Tongue (tissue), 2 donors: ENCODE measurements around the gene UCK2. TPM values are rescaled to one million over a fixed set of nuclear protein-coding genes. Genes with fewer than 3 reads are reported as not detected.

Experiments used
- DNase-seq: peaks from one replicate; pipeline ENCODE4 v3.0.0-alpha.2; 2015
- total RNA-seq: library from RNA; depleted of rRNA; stranded (reverse); fragments of >200 nt; gene quantifications from one replicate; pipeline ENCODE4 v1.2.3, GENCODE V29; 2014

UCK2 gene
- total RNA-seq, 1 donor from 2014 or later, result 39.0 TPM

DNA sequence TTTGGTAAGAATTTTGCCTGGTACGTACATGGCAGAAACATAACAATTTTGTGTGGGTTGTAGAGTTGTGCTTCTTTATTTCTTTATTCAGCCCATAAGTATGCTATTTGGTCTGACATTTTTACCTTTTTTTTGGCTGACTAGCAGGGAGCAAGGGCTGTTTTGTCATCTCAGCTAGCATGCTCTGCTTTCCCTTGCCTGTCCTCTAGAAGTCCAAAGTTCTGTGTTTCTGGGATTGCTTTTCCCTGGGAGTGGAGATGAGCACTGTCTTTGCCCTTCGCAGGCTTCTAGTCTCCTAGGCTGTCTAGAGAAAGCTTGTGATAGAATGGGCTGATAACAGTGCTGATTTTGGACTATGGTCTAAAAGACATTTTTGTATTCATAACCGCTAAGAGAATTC lies 7.5 kb downstream of the UCK2 start:
- no peak for DNase-seq

DNA sequence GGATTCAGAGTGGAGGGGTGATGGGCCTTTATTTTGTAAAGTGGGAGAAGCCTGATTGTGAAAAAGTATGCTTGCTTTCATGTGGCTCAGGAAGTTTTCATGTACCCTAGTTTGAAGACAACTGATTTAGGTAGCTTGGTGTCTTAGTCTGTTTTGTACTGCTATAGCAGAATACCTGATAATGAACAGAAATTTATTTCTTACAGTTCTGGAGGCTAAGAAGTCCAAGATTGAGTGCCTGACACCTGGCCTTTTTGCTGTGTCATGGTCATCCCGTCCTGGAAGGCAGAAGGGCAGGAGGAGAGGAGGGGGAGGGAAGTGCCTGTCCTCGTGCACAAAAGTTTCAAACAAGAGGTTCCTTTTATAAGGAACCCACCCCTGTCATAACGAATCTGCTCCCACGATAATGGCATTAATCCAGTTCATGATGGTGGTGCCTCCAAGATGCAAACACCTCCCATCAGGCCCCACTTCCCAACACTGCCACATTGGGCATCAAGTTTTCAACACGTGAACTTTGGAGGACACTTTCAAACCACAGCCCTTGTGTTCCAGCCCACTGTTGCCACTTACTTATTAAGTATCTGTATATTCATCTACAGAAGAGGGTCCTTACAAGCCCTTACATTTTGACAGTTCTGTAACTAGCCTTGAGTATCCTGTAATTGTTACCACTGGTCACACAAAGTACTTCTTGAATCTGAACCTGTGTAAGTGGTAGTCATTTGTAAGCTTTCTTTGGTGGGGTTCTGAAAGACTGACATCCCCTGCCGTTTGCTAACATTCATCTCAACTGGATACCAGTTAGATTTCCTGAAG lies 9.5 kb downstream of the UCK2 start:
- DNase-seq, result no peak

DNA sequence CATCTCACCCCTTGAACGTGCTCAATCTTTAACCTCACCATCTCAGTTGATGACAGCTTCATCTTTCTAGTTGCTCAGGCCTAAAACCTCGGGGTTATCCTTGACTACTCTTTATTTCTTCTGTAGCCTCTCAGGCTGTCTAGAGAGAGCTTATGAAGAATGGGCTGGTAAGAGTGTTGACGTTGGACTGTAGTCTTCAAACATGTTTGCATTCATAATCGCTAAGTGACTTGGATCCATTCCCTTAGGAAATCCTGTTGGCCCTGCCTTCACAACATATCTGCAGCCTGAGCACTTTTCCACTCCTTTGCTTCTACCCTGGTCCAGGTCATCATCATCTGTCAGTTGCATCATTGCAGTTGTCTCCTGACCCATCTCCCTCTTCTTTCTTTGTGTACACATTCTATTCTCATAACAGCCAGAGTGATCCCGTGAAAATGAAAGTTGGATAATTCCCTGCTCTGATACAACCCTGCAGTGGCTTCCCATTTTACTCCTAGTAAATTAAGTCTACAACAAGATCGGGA lies 10.5 kb downstream of the UCK2 start:
- DNase-seq, result no peak

DNA sequence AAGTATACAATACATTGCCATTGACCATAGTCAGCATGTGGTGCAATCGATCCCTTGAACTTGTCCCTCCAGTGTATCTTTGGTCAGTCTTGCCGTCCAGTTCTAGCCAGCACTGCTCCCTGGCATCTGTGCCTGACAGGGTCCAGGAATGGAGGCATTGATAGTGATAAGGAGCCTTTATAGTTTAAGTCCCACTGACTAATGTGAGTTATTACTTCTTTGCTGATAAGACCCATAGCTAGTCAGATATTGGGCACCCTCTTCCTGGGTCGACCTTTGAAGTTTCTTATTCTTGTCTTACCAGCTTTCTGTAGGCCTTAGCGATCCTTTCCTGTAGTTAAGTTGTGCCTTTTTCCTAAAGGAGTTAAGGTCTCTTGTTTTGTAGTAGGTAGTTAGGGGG lies 13.0 kb downstream of the UCK2 start:
- no peak for DNase-seq

GRCh38 chr1:165841582-165842017 lies 14.2 kb downstream of the UCK2 start:
- DNase-seq, result no peak

DNA sequence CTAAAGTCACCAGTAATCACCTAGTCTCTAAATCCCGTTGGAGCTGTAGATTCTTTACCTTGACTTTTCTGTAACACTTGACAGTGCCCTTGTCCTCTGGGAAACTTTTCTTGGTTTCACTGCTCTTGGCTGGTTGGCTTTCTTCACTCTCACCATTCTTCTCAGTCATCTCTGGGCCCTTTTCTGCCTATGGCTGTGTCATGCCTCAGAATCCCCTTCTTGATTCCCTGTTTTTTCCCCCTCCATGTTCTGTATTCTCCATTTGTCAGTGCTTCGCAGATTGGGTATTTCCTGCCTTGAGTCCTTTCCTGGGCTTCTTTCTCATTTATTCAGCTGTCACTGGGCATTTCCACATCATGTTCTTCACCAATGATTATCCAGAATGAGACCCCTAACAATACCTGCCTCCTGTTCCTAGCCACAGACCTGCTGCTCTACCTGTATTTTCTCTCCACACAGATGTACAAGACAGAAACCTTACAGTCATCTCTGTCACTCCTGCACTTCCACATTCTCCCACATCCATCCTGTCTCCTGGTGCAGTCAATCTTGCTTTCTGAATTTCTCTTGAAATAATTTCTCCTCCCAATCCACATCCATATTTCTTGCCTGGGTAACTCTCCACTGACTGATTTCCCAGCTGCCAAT lies 14.7 kb downstream of the UCK2 start:
- no peak for DNase-seq

DNA sequence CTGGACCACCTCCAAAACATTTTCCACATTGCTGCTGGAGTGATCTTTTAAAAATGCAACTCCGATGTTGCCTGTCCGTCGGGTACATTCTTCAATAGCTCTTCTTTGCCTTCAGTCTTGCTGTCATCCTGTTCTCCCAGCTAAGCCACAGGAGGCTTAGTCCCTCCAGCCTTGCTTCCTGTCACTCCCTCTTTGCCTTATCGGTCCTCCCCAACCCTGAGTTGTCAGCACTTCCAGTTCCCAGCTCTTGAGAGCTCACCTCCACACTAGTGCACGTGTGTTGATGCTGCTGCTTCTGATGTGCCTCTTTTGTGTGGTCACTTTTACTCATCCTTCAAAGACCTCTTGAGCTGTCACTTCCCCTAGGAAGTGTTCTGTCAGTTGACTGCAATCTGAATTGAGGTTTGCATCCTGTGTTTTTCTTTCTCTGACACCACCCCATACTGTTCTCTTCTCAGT lies 15.3 kb downstream of the UCK2 start:
- DNase-seq, result peak; percentile 66

GRCh38 chr1:165843304-165843703 lies 15.9 kb downstream of the UCK2 start:
- no peak for DNase-seq

- no peak for DNase-seq
Observed at GRCh38 chr1:165844114-165844798, 16.8 kb downstream of the UCK2 start.

DNA sequence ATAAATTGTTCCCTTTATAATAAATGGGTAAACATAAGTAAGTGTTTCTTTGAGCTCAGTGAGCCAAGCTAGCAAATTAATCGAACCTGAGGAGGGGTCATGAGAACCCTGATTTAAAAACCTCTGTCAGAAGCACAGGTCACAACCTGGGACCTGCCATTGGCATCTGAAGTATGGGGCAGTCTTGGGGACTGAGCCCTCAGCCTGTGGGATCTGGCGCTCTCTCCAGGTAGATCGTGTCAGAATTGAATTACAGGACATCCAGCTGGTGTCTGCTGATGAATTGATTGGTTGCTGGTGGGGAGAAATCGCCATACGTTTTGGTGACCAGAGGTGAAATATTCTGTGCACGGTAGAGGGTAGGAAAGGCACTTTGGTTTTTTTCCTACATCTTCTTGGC lies 17.5 kb downstream of the UCK2 start:
- no peak for DNase-seq

GRCh38 chr1:165845569-165845968 lies 18.2 kb downstream of the UCK2 start:
- DNase-seq, result no peak

- no peak for DNase-seq
Observed at GRCh38 chr1:165845992-165846748, 18.8 kb downstream of the UCK2 start.

DNA sequence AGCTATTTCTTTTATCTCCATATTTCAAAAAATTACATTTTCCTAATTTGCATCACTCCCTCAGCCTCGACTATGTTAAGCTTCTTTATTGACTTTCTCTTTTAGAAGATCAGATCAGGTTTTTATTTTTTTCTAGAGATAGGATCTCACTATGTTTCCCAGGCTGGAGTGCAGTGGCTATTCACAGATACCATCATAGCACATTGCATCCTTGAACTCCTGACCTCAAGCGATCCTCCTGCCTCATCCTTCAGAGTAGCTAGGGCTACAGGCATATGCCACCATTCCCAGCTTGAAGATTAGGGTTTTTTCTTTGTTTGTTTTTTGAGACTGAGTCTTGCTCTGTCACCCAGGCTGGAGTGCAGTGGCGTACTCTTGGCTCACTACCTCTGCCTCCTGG lies 20.1 kb downstream of the UCK2 start:
- no peak for DNase-seq

- no peak for DNase-seq
Observed at GRCh38 chr1:165849353-165850133, 22.1 kb downstream of the UCK2 start.

DNA sequence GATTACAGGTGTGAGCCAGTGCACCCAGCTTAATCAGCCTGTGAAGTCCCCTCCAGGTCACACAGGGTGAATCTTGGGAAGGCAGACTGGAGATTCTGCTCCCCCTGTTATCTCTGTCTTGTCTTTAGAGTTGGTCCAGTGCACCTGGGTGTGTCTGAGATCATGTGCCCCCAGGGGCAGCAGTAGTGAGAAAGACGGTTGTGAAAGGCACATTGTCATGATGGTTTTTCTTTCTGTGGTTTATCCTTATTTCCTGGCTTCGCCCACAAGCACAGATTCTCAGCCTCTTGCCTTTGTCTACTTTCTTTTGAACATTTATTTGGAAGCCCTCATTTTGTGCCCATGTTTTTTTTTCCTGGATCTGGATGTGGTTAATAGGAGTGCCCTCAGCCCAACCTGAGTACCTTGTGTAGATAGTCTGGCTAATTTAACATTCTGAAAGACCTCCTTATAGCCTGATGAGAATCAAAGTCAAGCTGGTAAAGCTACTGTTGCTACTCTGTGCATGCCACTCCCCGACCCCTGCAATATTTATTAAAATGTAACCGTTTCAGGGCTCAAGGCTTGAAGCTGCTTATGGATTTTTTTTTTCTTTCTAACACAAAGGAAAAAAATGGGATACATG lies 23.7 kb downstream of the UCK2 start:
- DNase-seq, result no peak

DNA sequence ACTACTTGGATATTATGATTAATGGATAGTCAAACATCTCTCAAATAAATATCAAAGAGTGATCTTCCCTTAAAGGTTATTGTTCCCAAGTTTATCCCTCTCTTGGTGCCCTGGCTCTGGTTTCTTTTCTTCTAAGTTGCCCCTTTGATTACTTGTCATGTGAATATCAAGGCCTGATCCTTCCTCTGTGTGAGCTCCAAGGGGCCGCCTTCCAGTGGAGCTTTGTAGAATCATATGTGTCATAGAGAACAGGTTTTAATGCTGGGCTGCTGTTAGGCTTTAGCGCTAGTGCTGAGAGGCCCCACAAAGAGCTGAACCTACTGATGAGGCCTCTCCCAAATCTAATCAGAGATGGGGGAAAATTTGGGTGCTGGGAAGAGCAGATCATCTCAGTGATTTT lies 25.5 kb downstream of the UCK2 start:
- DNase-seq, result no peak

DNA sequence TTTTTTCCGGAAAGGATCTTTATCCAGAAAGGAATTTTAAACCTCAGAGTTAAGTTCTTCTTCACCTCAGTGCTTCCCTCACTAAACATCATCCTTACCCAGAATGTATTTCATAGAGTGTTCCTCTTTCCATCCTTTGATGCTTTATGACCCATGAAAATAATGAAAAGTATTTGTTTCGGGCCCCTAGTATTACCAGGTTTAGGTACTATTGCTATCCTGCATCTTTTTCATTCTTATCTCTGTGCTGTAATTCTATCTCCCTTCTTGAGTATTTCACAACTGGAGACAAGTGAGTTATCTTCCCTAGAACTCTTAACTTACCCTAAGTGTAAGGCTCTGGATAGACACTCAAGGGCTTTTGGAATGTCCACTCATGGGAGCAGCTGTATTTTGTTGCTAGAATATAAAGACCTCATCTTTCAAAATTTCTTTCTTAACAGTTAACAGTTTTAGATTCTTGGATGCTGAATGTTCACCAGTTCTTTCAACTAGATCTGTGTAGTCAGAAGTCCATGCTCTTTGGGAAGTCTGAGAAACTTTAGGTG lies 26.2 kb downstream of the UCK2 start:
- DNase-seq, result no peak

GRCh38 chr1:165854101-165854845 lies 26.9 kb downstream of the UCK2 start:
- no peak for DNase-seq

DNA sequence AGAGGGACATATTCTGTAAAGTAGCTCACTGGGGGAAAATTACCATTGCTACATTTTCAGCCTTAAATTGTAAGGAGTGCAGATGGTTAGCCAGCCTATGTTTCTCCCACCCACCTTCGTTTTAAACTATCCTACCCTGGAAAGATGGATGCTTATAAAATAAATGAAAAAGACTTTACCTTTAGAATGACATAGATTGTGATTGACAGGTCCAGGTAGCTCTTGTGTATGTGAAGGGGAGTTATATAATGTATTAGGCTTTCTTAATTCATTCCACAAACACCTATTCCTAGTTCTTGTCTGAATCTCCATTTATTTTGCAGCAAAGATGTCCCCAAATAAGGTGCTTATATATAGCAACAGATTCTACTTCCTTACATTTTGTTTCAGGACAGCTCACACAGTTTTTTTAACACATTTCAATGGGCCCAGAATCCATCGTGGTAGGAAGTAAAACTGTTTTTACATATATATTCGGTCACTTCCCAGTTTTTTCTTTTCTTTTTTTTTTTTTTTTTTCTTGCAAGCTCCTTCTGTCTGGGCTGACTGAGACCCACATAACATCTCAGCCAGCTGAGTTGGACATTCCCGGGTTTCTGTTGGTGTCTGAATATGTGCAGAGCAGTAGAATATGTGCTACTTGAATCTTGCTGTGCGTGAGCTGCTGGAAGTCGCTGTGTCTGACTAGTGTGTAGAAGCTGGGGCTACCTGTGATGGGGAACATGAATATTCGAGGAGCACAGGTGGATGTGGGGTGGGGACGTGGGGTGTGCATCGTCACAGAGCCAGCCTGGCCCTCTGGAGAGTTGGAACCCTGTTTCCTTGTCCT lies 27.8 kb downstream of the UCK2 start:
- no peak for DNase-seq
